GM21737 (cell line): Measurements from ENCODE around the gene CROCC.

Experiments used
- ATAC-seq: cut with Tn5 transposase; IDR thresholded peaks from one replicate; pipeline ENCODE4 v1.9.1; 2021; ENCODE audit warnings: mild to moderate bottlenecking, moderate library complexity; ENCODE audit not compliant: unreplicated experiment

CROCC gene

DNA sequence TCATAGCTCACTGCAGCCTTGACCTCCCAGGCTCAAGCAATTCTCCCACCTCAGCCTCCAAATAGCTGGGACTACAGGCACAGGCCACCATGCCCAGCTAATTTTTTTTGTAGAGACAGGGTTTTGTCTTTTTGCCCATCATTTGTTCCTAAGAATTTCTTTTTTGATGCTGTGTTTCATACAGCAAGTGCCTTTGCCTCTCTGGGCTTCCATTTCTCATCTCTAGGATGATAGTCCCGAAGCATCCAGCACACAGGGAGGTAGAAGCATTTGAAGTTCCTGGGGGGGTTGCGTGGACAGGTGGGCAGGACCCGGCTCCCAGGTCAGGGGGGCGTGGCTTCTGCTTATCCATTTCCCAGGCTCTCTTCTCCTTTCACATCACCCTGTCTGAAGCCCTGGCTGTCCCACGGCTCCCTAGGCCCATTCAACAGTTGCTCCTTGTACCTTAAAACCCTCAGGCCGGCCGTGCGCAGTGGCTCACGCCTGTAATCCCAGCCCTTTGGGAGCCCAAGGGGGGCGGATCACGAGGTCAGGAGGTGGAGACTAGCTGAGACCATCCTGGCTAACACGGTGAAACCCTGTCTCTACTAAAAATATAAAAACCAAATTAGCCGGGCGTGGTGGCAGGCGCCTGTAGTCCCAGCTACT is 86.6 kb downstream of the CROCC start:
- no peak for ATAC-seq

- ATAC-seq = no peak
These were observed 88.0 kb downstream of the CROCC start for GRCh38 chr1:17009706-17010105.

DNA sequence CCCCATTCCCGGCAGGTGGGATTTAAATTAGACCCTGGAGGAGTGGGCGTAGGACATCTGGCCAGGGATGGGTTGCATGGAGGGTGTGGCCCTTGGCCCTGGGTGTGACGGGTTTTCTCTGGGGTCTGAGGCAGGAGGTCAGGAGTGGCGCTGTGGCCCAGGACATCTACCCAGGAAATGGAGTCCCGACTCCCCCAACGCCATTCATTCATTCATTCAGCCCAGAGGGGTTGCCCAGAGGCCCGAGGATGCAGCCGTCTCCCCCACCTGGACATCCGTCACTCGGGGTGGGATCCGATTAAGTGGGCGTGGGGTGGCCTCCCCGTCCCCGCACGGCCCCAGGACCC is 89.3 kb downstream of the CROCC start:
- ATAC-seq = no peak

DNA sequence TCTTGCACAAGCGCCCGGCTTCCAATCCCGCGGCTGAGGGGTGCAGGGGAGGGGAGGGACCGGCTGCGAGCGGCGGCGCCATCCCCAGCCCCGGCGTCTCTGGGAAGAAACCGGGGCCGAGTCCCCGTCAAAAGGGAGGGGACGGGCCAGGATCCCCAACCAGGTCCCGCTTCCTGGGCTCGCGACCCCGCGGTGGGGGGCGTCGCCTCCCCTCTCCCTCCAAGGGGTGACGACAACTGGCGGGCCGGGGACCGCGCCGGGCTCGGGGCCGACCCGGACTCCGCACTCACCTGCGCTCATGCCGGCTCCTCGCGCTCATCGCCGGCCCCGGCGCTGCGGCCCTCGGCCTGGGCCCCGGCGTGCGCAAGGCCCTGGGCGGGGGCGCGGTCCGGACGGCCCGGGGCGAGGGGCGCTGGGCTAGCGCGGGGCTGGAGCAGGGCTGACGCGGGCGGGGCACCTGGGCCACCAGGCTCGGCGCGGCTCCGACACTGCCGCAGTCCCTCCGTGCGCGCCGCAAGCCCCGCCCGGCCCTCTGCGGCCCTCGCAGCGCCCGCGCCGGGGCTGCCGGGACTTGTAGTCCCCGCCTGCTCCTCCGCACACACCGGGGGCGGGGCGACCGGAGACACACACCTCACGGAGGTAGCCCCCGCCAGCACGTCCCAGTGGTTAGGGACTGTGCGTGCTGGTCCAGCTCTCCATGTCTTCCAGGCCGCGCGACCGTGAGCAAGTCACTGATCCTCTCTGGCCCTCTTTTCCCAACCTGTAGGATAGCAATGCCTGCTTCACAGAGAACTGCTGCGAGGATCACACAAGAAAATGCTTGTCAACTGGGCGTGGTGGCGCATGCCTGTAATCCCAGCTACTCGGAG is 89.9 kb downstream of the CROCC start, which contains the start of gene ATP13A2:
ATP13A2 (minus strand) TSS at position 490 of the 869 bp plus-strand sequence; CDS start at position 300, 190 bp downstream.
- ATAC-seq = peak; percentile 87

DNA sequence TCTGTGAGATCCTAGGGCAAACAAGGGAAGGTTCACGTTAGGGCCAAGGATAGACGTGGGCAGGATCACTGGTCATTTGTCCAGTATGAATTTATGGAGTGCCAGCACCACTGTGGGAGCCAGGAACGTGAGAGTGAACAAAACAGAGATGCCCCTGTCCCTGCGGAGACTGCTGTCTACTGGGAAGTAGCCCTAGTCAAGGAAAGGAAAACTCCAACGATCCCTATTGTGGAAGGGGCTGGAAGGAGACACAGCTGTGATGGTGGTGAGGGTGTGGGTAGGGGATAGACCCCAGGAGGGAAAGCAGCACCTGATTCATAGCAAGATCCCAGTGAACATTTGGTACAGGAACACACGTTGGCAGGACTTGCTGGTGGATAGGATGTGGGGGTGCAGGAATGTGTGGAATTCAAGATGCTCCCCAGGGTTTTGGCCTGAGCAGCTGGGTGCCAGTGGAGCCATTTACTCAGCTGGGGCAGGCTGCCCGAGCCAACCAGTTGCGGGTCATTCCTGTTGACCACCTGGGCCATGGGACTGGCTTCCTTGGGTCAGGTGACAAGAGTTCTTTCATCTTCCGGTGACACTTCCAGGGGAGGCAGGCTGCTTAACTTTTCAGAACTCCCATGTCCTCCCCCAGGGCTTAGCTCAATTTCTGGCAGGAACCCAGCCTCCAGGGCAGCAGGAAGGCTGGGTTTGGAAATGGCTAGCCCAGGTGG is 91.2 kb downstream of the CROCC start:
- no peak for ATAC-seq

GRCh38 chr1:17013491-17014320 is 92.0 kb downstream of the CROCC start:
- no peak for ATAC-seq

DNA sequence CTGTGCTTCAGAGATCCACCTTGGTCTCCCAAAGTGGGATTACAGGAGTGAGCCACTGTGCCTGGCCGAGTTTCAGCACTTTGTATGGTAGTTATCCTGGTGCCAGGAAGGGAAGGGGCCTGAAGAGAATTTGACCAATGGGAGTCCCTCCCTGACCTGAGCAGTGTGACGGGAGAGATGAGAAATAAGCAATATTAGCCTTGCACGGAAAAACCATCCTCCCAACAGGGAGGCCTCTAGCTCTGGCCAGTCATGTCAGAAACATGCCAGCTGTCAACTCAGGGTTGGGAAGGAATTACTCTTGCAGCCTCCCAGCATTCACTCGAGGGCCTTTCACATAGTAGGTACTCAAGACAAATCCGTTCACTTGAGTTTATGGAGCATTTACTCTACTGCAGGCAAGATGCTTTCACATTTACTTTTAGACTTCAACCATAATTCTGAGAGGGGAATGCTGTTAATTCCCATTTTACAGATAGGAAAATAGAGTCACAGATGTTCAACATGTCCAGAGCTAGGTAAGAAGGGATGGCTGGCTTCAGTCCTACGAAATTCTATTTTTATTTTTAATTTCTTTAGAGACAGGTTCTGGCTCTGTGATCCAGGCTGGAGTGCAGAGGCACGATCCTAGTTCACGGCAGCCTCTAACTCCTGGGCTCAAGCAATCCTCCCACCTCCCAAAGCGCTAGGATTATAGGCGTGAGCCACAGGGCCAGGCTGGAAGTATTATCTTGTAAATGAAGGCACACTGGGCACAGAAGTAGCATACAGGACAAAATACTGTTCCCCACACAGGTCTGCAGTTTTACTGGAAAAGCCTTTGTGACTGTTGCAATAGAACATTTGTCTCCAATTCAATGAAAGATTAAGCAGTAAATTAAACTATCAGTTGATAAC is 93.2 kb downstream of the CROCC start:
- ATAC-seq = no peak

GRCh38 chr1:17016317-17016661 is 94.6 kb downstream of the CROCC start:
- ATAC-seq = no peak

DNA sequence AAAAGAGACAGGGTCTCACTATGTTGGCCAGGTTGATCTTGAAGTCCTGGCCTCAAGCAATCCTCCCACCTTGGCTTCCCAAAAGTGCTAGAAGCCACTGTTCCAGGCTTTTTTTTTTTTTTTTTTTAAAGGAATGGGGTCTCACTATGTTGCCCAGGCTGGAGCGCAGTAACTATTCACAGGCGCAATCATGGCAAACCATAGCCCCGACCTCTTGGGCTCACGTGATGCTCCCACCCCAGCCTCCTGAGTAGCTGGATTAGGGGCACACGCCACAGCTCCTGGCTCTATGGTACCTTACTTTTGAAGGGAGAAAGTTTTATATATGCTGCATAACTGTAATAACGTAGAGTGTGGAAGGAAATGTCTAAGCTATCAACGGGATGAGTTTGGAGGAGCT is 95.7 kb downstream of the CROCC start:
- ATAC-seq = no peak

DNA sequence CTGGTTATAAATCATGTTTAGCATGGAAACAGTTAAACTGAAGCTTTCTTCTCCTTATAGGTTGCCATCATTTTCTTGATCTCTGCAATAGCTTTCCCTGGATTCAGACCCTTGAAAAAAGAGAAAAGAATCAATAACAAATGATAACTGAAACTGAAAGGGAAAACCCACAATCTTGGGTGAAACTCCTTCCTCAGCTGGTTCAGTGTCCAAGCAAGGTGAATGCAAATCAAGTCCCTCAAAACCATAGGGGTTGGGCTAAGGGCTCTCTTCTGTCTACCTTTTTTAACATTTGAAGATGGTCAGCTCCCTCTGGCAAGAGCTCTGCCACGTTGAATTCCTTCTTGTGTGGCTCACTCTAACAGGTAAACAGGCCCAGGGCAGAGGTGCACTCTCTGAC is 97.1 kb downstream of the CROCC start:
- ATAC-seq = no peak

DNA sequence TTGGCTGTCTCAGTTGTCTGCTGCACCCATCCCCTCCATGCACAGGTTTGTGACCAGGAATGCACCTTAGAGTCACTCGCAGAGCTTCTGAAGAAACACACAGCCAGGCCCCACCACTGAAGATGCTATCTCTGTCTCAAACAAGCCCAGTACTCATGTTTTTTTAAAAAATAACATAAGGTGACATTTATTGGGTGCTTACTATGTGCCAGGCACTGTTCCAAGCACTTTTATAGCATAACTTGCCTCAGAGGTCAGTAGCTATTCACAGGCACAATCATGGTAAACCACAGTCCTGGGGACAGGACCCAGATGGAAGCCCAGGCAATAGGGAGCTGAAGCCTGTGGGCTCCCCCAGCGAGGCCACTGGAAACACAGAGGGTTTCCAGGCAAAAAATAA is 98.8 kb downstream of the CROCC start:
- ATAC-seq = no peak

- no peak for ATAC-seq
These were observed 100.2 kb downstream of the CROCC start for GRCh38 chr1:17021896-17022295.
